GM12878 (cell line): ENCODE data around the gene ASIC5. TPM values are rescaled to one million over a fixed set of nuclear protein-coding genes. Genes with fewer than 3 reads are reported as not detected.

Experiments used
- ATAC-seq: fragments of 200-7000 bp; cut with Tn5 transposase; 3 replicates; pipeline ENCODE4 v1.9.1; 2020; ENCODE audit warnings: mild to moderate bottlenecking, moderate library complexity
- BruUV-seq: library from RNA; stranded (reverse); fragments of 400-500 nt; replicated peaks from 2 replicates; lab custom pipeline; 2021; lab: Mats Ljungman, UMichigan
- CTCF ChIA-PET: fragments of 300-600 bp; sonication (Branson Sonifier 250); formaldehyde crosslinking; extraction: SDS; loops from one replicate; lab custom pipeline; 2021; ENCODE audit warnings: inconsistent platforms; lab: Yijun Ruan, JAX
- POLR2A ChIA-PET: fragments of 350-600 bp; formaldehyde crosslinking; extraction: SDS; loops from one replicate; lab custom pipeline; 2021; ENCODE audit warnings: inconsistent platforms; lab: Charles Lee
- RAD21 ChIA-PET: fragments of 300-600 bp; sonication (Branson Sonifier 250); formaldehyde crosslinking; loops from one replicate; lab custom pipeline; 2023; ENCODE audit warnings: antibody characterized with exemption; ENCODE audit not compliant: unreplicated experiment; lab: Charles Lee
- SMC1A ChIA-PET: fragments of 300-600 bp; sonication (Branson Sonifier 250); formaldehyde crosslinking; loops from one replicate; lab custom pipeline; 2023; ENCODE audit not compliant: unreplicated experiment, uncharacterized antibody; lab: Charles Lee
- DNase-seq: peaks from one replicate; pipeline ENCODE4 v3.0.0-alpha.2; 2011; ENCODE audit warnings: low read depth, low spot score
- FAIRE-seq: peaks from 3 replicates; lab custom pipeline; 2011; peaks lifted over from hg19 to GRCh38; lab: Jason Lieb, UNC
- H2AFZ ChIP-seq: 2 replicates; pipeline ENCODE4 v1.6.0; 2011; ENCODE audit warnings: low read depth, low read length, control low read depth; ENCODE audit not compliant: control insufficient read depth
- H3K27ac ChIP-seq: 2 replicates; pipeline ENCODE4 v1.5.1; 2011; ENCODE audit warnings: control low read depth; ENCODE audit not compliant: control insufficient read depth, insufficient read depth
- H3K27me3 ChIP-seq, 2 experiments: replicated peaks in 1 of 2; 2 replicates each; pipeline versions ENCODE4 v1.6.0 to v1.6.1; 2011; ENCODE audit warnings: low read length in 1 of 2; ENCODE audit not compliant: control insufficient read depth in 2 of 2, insufficient read depth in 2 of 2
- H3K36me3 ChIP-seq, 2 experiments: 2 replicates each; pipeline ENCODE4 v1.5.1; 2011; ENCODE audit warnings: low read length in 1 of 2; ENCODE audit not compliant: control insufficient read depth in 2 of 2, insufficient read depth in 2 of 2
- H3K4me1 ChIP-seq: 2 replicates; pipeline ENCODE4 v1.6.1; 2011; ENCODE audit warnings: mild to moderate bottlenecking, low read length, moderate library complexity, mixed read lengths; ENCODE audit not compliant: control insufficient read depth, insufficient read depth
- H3K4me2 ChIP-seq: 2 replicates; pipeline ENCODE4 v1.6.0; 2011; ENCODE audit warnings: control low read depth; ENCODE audit not compliant: control insufficient read depth, insufficient read depth
- H3K4me3 ChIP-seq: fragments of 200-600 bp; sonication (generic); 2 replicates; pipeline ENCODE4 v1.5.1; 2016
- H3K79me2 ChIP-seq: 2 replicates; pipeline ENCODE4 v1.6.0; 2011; ENCODE audit warnings: low read length; ENCODE audit not compliant: control insufficient read depth, insufficient read depth
- H3K9ac ChIP-seq: 2 replicates; pipeline ENCODE4 v1.8.0; 2011; ENCODE audit warnings: low read length, control low read depth, mixed read lengths; ENCODE audit not compliant: control insufficient read depth, insufficient read depth
- H3K9me3 ChIP-seq: replicated peaks from 3 replicates; pipeline ENCODE4 v1.5.1; 2011; ENCODE audit warnings: mild to moderate bottlenecking, low read length; ENCODE audit not compliant: control insufficient read depth, insufficient read depth
- H4K20me1 ChIP-seq: 2 replicates; pipeline ENCODE4 v1.6.0; 2011; ENCODE audit not compliant: control insufficient read depth, insufficient read depth
- E2F4 ChIP-seq: IDR thresholded peaks from 2 replicates; pipeline ENCODE4 v1.6.1; 2012; ENCODE audit warnings: low read depth, low read length, improper control_type of control experiment
- EED ChIP-seq: sonication (generic); IDR thresholded peaks from 2 replicates; pipeline ENCODE4 v1.6.1; 2016; ENCODE audit warnings: antibody characterized with exemption, low read depth
- ELK1 ChIP-seq: IDR thresholded peaks from 2 replicates; pipeline ENCODE4 v1.6.1; 2012; ENCODE audit warnings: low read depth, low read length, improper control_type of control experiment
- ETV6 ChIP-seq, 2 experiments: fragments of 450-650 bp in 1 of 2; IDR thresholded peaks in 1 of 2; conservative IDR thresholded peaks in 1 of 2; 2 replicates each; pipeline ENCODE4 v1.6.1; 2014; ENCODE audit warnings: antibody characterized with exemption in 1 of 2, borderline replicate concordance in 1 of 2, low read depth in 1 of 2, mild to moderate bottlenecking in 1 of 2, moderate library complexity in 1 of 2
- HCFC1 ChIP-seq: fragments of 150-350 bp; IDR thresholded peaks from 2 replicates; pipeline ENCODE4 v1.6.1; 2014; ENCODE audit warnings: low read length
- HDAC6 ChIP-seq: fragments of 200-600 bp; sonication (generic); IDR thresholded peaks from one replicate; pipeline ENCODE4 v1.8.0; 2017; ENCODE audit warnings: antibody characterized with exemption; ENCODE audit not compliant: unreplicated experiment
- HSF1 ChIP-seq: fragments of 150-350 bp; IDR thresholded peaks from 2 replicates; pipeline ENCODE4 v1.6.1; 2014; ENCODE audit warnings: mild to moderate bottlenecking, low read depth, low read length
- NBN ChIP-seq: fragments of 450-650 bp; IDR thresholded peaks from 2 replicates; pipeline ENCODE4 v1.6.1; 2016
- PBX3 ChIP-seq: IDR thresholded peaks from 2 replicates; pipeline ENCODE4 v1.6.1; 2011; ENCODE audit warnings: mild to moderate bottlenecking, low read depth, low read length, moderate library complexity; ENCODE audit not compliant: insufficient replicate concordance
- PML ChIP-seq: IDR thresholded peaks from 2 replicates; pipeline ENCODE4 v1.6.1; 2012; ENCODE audit warnings: low read length, inconsistent platforms
- POLR2A ChIP-seq: IDR thresholded peaks from 2 replicates; pipeline ENCODE4 v1.6.1; 2011; ENCODE audit warnings: low read depth, mild to moderate bottlenecking, low read length
- POLR2AphosphoS2 ChIP-seq: IDR thresholded peaks from 2 replicates; pipeline ENCODE4 v1.6.1; 2011; ENCODE audit warnings: low read depth, mild to moderate bottlenecking, low read length, improper control_type of control experiment, moderate library complexity
- RAD21 ChIP-seq: IDR thresholded peaks from 2 replicates; pipeline ENCODE4 v1.6.1; 2011; ENCODE audit warnings: mild to moderate bottlenecking, low read depth, low read length, moderate library complexity; ENCODE audit not compliant: insufficient read depth
- TAF1 ChIP-seq: IDR thresholded peaks from 2 replicates; pipeline ENCODE4 v1.6.1; 2011; ENCODE audit warnings: mild to moderate bottlenecking, low read depth, low read length, borderline replicate concordance
- USF1 ChIP-seq: IDR thresholded peaks from 2 replicates; pipeline ENCODE4 v1.6.1; 2011; ENCODE audit warnings: borderline replicate concordance, low read depth, mild to moderate bottlenecking, moderate library complexity, mixed read lengths, low read length; ENCODE audit not compliant: insufficient read depth; ENCODE audit errors: extremely low read length
- YBX1 ChIP-seq: fragments of 450-650 bp; IDR thresholded peaks from 2 replicates; pipeline ENCODE4 v1.6.1; 2016; ENCODE audit warnings: antibody characterized with exemption
- ZZZ3 ChIP-seq: IDR thresholded peaks from 2 replicates; pipeline ENCODE4 v1.6.1; 2011; ENCODE audit warnings: low read depth; ENCODE audit not compliant: control insufficient read depth, insufficient read length
- WGBS: methylation state at CpG from one replicate; pipeline ENCODE4 v1.1.6; 2016; ENCODE audit warnings: low lambda C conversion rate; ENCODE audit not compliant: insufficient replicate concordance, insufficient coverage; ENCODE audit errors: missing lambda C conversion rate; 5-methylcytosine and 5-hydroxymethylcytosine counted together
- in situ Hi-C: fragments of 300-500 bp; cut with MboI; formaldehyde crosslinking; loops from 9 replicates; pipeline ENCODE4 v1.14.3; 2018; ENCODE audit warnings: mixed read lengths
- intact Hi-C: fragments of 100-400 bp; cut with micrococcal nuclease; formaldehyde crosslinking; loops from one replicate; pipeline ENCODE4 v1.14.2; 2022; ENCODE audit not compliant: unreplicated experiment
- polyA plus RNA-seq, 11 experiments: library from polyadenylated mRNA; depleted of rRNA in 4 of 11; unstranded in 6 of 11; stranded (reverse) in 5 of 11; fragments of >200 nt; fragmentation: Nextera tagmentation in 4 of 11; fragmentation: Illumina TruSeq in 1 of 11; extraction: Ambion mirVana in 4 of 11; extraction: Trizol in 1 of 11; gene quantifications; 1 replicate in 1 of 11; 2 replicates in 10 of 11; pipeline versions ENCODE4 v1.2.1 to v1.2.3, GENCODE V29; 2011 to 2016; ENCODE audit warnings: inconsistent platforms in 2 of 11, missing spikeins in 2 of 11, low read depth in 1 of 11
- total RNA-seq, 4 experiments: library from RNA; depleted of rRNA in 3 of 4; stranded (reverse); fragments of >200 nt in 3 of 4; fragmentation: Illumina TruSeq in 1 of 4; extraction: Trizol in 1 of 4; gene quantifications; 2 replicates each; pipeline versions ENCODE4 v1.2.1 to v1.2.3, GENCODE V29; 2013 to 2021

Gene ASIC5
- total and polyA plus RNA-seq, 10 of the 15 experiments (the other 5 are each of a cell fraction or from before 2014, with no cell fraction given): not detected

- TF ChIP-seq PBX3 (no peak), HCFC1 (no peak), TAF1 (no peak), ZZZ3 (no peak), USF1 (no peak)
- TF ChIP-seq, all 136 proteins: peak for 0
These were observed 43.5 kb downstream of the ASIC5 start (continued) for GRCh38 chr4:155822572-155822971.

- ChIA-PET POLR2A (no interaction called here), CTCF (interaction anchor here (0.7 to 1.1 kb wide), 3 partner anchors 11 to 132 kb away, joined by 3 to 4 read pairs (median 3); no protein-coding TSS in a partner anchor), SMC1A (interaction anchor here (0.8 to 4.4 kb wide), 4 partner anchors 11 to 132 kb away, joined by 3 to 19 read pairs (median 4); partner anchors contain the start of gene CTSO), RAD21 (interaction anchor here (1.1 kb wide), 1 partner anchor 132 kb away, joined by 3 read pairs; the partner anchor contains the start of gene CTSO)
- ATAC-seq (no peak), FAIRE-seq (no peak), DNase-seq (no peak)
- Histone ChIP-seq H3K27me3 (no peaks in the 10 kb centered on the region), H3K4me2 (no peak overlapping the region), H3K4me1 (no peaks in the 10 kb centered on the region), H3K79me2 (no peaks in the 10 kb centered on the region), H4K20me1 (no peaks in the 10 kb centered on the region), H3K4me3 (no peak overlapping the region), H3K36me3 (no peaks in the 10 kb centered on the region), H3K27ac (no peak overlapping the region), H3K9ac (no peak overlapping the region), H3K9me3 (no peaks in the 10 kb centered on the region), H2AFZ (no peak overlapping the region)
- 56% methylated on average over 4 of the region's 4 CpGs for WGBS
- BruUV-seq: no TSS peak
- intact Hi-C loops: no loop called here
- in situ Hi-C loops: loop anchor here (25.0 kb wide), 1 partner anchor 1141 kb away; the partner anchor contains the start of gene PDGFC
- no peak for TF ChIP-seq HSF1
- no peak for TF ChIP-seq POLR2AphosphoS2
- TF ChIP-seq PML: no peak
- TF ChIP-seq YBX1: no peak
- TF ChIP-seq RAD21: no peak
- TF ChIP-seq ETV6 (conservative IDR thresholded peaks at IDR 0.05 in 1 of 2, IDR thresholded peaks at IDR 0.05 in 1 of 2; ENCODE audit: borderline replicate concordance in 1 of 2, low read depth in 1 of 2): no peak
- no peak for TF ChIP-seq ELK1
- no peak for TF ChIP-seq EED
- TF ChIP-seq E2F4: no peak
- no peak for TF ChIP-seq NBN
- no peak for TF ChIP-seq HDAC6
- TF ChIP-seq POLR2A: no peak
These were observed 45.1 kb downstream of the ASIC5 start for GRCh38 chr4:155820887-155821518.
